ENCODE measurements around the gene HEPACAM2.

The HEPACAM2 gene

GRCh38 chr7:93202594-93203250, 23.5 kb downstream of the HEPACAM2 start:
- TF ChIP-seq, protein P1, sequence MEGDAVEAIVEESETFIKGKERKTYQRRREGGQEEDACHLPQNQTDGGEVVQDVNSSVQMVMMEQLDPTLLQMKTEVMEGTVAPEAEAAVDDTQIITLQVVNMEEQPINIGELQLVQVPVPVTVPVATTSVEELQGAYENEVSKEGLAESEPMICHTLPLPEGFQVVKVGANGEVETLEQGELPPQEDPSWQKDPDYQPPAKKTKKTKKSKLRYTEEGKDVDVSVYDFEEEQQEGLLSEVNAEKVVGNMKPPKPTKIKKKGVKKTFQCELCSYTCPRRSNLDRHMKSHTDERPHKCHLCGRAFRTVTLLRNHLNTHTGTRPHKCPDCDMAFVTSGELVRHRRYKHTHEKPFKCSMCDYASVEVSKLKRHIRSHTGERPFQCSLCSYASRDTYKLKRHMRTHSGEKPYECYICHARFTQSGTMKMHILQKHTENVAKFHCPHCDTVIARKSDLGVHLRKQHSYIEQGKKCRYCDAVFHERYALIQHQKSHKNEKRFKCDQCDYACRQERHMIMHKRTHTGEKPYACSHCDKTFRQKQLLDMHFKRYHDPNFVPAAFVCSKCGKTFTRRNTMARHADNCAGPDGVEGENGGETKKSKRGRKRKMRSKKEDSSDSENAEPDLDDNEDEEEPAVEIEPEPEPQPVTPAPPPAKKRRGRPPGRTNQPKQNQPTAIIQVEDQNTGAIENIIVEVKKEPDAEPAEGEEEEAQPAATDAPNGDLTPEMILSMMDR (conservative IDR thresholded peaks at IDR 0.05) = no peak
- TF ChIP-seq ZFX (IDR thresholded peaks at IDR 0.05) = no peak
- no peak overlapping the region for H3K27ac ChIP-seq

GRCh38 chr7:93198472-93198871, 27.8 kb downstream of the HEPACAM2 start:
- TF ChIP-seq, protein P1 (conservative IDR thresholded peaks at IDR 0.05) = no peak
- TF ChIP-seq ZFX (IDR thresholded peaks at IDR 0.05) = no peak
- H3K27ac ChIP-seq = no peak overlapping the region

DNA sequence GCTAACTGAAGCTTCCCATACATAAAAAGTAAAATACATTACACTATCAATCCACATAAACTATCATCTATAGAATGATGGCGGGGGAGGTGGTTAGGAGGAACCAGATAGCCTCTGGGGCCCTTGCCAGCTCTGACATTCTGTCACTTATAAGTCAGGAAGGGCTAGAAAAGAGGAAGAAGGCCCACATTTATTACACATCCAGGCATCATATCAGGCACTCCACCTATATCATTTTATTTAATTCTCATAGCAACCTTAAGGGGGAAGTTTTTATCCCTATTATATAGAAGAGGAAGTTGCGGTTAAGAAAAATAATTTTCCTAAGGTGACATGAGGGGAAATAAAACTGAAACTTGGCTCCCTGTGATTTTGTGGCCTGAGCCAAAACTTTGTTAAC, 29.9 kb downstream of the HEPACAM2 start:
- no peak overlapping the region for H3K27ac ChIP-seq
- no peak for TF ChIP-seq ZFX (IDR thresholded peaks at IDR 0.05)
- TF ChIP-seq, protein P1 (conservative IDR thresholded peaks at IDR 0.05) = no peak

DNA sequence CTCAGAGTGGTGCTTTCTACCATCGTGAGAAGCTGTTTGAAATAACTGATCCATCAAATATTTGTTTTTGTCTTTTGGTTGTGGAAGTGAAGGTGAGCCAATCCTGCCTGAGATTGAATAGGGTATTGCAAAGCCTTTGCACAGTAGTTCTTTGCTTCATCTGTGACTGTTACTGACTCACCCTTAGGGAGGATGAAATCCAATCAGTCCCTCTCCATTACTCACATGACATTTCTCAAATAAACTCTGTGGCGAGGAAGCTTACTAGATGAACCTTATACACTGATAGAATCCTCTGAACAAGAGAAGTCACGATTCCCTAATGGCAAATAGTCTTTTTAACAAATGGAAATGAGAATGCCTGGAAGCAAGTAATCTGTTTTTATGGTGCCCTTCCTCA, 31.9 kb downstream of the HEPACAM2 start:
- TF ChIP-seq ZFX (IDR thresholded peaks at IDR 0.05) = no peak
- TF ChIP-seq, protein P1 (conservative IDR thresholded peaks at IDR 0.05) = no peak
- no peak overlapping the region for H3K27ac ChIP-seq

DNA sequence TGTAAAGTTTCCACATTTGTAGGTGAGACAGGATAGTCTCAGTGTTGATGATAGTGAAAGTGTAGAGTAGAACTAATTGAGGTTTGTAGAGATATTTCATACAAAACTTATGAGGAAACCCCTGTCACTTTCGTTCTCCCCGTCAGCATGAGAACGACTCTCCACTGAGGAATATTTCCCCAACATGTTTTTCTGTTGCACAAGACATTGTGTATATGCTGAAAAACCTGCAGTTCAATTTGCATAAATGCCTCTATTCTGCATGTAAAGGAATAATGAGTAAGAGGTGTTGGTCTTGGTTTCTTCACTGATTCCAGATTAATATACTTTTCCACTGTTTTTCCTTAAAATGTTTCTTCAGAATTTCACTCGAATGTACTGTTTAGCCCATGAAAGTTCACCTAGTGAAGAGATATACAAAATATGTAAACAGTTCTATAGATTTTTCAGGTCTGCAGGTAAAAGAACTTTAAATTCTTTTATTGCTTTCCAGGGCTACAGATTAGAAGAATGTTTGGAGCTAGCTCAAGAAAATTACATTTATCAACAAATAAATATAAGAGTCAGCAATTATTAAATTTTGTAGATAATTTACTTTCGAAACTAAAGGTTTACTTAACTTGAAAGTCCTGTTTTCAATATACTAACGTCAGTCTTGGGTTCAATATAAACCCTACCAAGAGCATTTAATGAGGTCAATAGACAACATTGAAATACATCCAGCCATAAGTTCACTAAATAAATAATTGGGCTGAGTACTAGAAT, 37.2 kb downstream of the HEPACAM2 start:
- TF ChIP-seq ZFX (IDR thresholded peaks at IDR 0.05) = no peak
- TF ChIP-seq, protein P1 (conservative IDR thresholded peaks at IDR 0.05) = no peak
- no peak overlapping the region for H3K27ac ChIP-seq

- no peak for TF ChIP-seq ZFX (IDR thresholded peaks at IDR 0.05)
- TF ChIP-seq, protein P1 (conservative IDR thresholded peaks at IDR 0.05) = no peak
- no peak overlapping the region for H3K27ac ChIP-seq
Measured at GRCh38 chr7:93185303-93186027, 40.8 kb downstream of the HEPACAM2 start.

DNA sequence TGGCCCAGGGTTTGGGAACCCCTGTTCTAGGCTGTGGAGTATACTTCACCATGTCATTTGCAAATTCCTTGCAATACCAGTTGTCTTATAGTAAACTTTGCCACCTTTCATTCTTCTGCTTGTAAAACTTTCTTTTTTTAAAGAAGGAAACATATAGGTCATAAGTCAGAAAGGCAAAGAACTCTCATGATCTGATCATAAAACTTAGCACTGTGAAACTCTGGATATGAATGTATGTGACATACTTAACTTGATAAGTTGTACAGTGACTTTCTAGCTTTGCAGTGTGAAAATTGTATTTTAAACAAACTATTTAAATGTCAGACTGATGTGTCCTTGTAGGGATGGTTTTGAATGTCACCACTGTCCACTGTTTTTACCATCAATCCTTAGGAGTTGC, 47.1 kb downstream of the HEPACAM2 start:
- TF ChIP-seq, protein P1 (conservative IDR thresholded peaks at IDR 0.05) = no peak
- TF ChIP-seq ZFX (IDR thresholded peaks at IDR 0.05) = no peak
- H3K27ac ChIP-seq = no peak overlapping the region
